Measurements from ENCODE around the gene MTAP. TPM values are rescaled to one million over a fixed set of nuclear protein-coding genes. Genes with fewer than 3 reads are reported as not detected.

Gene MTAP
- total and polyA plus RNA-seq, 12 donors, result 4.9 to 26.2 (median 20.6) TPM

DNA sequence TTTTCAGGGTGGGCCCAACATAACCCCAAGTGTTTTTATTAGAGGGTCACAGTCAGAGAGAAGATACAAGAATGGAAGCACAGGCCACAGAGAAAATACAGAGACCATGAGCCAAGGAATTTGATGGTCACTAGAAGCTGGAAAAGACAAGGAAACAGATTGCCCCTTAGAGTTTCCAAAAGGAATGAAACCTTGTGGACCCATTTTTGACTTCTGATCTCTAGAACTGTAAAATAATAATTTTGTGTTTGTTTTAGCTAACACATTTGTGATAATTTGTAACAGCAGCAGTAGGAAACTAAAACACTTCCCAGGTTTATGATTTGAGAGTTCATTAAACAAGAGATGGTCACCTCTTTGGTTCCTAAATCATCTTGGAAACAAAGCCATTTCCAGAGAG is 169.9 kb downstream of the MTAP start:
- Histone ChIP-seq H3K9me3 (no peaks in the 10 kb centered on the region), H3K27me3 (peaks cover 56 to 100% (median 100%) of the 10 kb centered on the region in 7 donors), H3K4me1 (peaks cover 13 to 46% (median 21%) of the 10 kb centered on the region in 9 donors), H3K27ac (no peak overlapping the region), H3K36me3 (no peaks in the 10 kb centered on the region), H3K4me3 (no peak overlapping the region)
- no peak for ATAC-seq
- no peak for DNase-seq
- intact Hi-C loops (cut with DNase I), result no loop called here
- TF ChIP-seq, protein P1, sequence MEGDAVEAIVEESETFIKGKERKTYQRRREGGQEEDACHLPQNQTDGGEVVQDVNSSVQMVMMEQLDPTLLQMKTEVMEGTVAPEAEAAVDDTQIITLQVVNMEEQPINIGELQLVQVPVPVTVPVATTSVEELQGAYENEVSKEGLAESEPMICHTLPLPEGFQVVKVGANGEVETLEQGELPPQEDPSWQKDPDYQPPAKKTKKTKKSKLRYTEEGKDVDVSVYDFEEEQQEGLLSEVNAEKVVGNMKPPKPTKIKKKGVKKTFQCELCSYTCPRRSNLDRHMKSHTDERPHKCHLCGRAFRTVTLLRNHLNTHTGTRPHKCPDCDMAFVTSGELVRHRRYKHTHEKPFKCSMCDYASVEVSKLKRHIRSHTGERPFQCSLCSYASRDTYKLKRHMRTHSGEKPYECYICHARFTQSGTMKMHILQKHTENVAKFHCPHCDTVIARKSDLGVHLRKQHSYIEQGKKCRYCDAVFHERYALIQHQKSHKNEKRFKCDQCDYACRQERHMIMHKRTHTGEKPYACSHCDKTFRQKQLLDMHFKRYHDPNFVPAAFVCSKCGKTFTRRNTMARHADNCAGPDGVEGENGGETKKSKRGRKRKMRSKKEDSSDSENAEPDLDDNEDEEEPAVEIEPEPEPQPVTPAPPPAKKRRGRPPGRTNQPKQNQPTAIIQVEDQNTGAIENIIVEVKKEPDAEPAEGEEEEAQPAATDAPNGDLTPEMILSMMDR (IDR thresholded peaks at IDR 0.05), result no peak

DNA sequence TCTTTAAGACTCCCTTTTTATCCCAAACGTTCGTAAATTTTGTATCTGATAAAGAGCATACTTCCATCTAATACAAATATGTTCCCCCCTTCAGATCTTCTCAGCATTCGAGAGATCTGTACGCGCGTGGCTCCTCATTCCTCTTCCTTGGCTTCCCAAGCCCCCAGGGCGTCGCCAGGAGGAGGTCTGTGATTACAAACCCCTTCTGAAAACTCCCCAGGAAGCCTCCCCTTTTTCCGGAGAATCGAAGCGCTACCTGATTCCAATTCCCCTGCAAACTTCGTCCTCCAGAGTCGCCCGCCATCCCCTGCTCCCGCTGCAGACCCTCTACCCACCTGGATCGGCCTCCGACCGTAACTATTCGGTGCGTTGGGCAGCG is 171.9 kb downstream of the MTAP start:
- DNase-seq (no peak), ATAC-seq (no peak)
- Histone ChIP-seq H3K4me1 (peaks cover 9 to 33% (median 17%) of the 10 kb centered on the region in 9 donors), H3K9me3 (no peaks in the 10 kb centered on the region), H3K27ac (no peak overlapping the region), H3K36me3 (no peaks in the 10 kb centered on the region), H3K4me3 (peak overlapping the region; percentile 24 to 53 (median 48)), H3K27me3 (peaks cover 36 to 100% (median 100%) of the 10 kb centered on the region in 7 donors)
- WGBS, 2 donors, result 2% methylated on average over 21 of the region's 21 CpGs
- TF ChIP-seq, protein P1 (IDR thresholded peaks at IDR 0.05), result no peak
- intact Hi-C loops (cut with DNase I), result no loop called here

DNA sequence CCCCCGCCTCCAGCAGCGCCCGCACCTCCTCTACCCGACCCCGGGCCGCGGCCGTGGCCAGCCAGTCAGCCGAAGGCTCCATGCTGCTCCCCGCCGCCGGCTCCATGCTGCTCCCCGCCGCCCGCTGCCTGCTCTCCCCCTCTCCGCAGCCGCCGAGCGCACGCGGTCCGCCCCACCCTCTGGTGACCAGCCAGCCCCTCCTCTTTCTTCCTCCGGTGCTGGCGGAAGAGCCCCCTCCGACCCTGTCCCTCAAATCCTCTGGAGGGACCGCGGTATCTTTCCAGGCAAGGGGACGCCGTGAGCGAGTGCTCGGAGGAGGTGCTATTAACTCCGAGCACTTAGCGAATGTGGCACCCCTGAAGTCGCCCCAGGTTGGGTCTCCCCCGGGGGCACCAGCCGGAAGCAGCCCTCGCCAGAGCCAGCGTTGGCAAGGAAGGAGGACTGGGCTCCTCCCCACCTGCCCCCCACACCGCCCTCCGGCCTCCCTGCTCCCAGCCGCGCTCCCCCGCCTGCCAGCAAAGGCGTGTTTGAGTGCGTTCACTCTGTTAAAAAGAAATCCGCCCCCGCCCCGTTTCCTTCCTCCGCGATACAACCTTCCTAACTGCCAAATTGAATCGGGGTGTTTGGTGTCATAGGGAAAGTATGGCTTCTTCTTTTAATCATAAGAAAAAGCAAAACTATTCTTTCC is 172.4 kb downstream of the MTAP start:
- 1% methylated on average over 51 of the region's 51 CpGs for WGBS, 2 donors

DNA sequence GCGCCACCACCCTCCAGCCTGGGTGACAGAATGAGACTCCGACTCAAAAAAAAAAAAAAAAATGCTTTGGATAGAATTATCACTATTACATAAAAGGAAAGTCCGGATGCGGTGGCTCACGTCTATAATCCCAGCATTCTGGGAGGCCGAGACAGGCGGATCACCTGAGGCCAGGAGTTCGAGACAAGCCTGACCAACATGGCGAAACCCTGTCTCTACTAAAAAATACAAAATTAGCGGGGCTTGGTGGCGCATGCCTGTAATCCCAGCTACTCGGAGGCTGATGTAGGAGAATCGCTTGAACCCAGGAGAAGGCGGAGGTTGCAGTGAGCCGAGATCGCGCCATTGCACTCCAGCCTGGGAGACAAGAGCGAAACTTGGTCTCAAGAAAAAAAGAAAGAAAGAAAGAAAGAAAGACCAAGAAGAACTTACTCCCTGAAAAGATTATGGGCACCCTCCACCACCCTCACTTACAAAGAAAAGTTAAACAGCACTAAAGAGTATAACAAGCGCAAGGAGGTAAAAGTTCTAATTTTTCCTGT is 174.0 kb downstream of the MTAP start:
- intact Hi-C loops (cut with DNase I), result no loop called here
- DNase-seq (no peak), ATAC-seq (no peak)
- Histone ChIP-seq H3K4me3 (no peak overlapping the region), H3K4me1 (peaks cover 7 to 22% (median 17%) of the 10 kb centered on the region in 9 donors), H3K36me3 (no peaks in the 10 kb centered on the region), H3K27ac (no peak overlapping the region), H3K27me3 (peaks cover 18 to 98% (median 97%) of the 10 kb centered on the region in 7 donors), H3K9me3 (no peaks in the 10 kb centered on the region)
- 18 to 24% methylated on average over 19 of the region's 19 CpGs for WGBS, 2 donors
- TF ChIP-seq, protein P1 (IDR thresholded peaks at IDR 0.05), result no peak

More for the DNA sequence above, 172.4 kb downstream of the MTAP start:
- H3K4me1 ChIP-seq, result peaks cover 9 to 33% (median 17%) of the 10 kb centered on the region in 9 donors
- H3K27me3 ChIP-seq, result peaks cover 33 to 100% (median 100%) of the 10 kb centered on the region in 7 donors
- H3K36me3 ChIP-seq, result no peaks in the 10 kb centered on the region
- TF ChIP-seq, protein P1 (IDR thresholded peaks at IDR 0.05), result no peak
- no peaks in the 10 kb centered on the region for H3K9me3 ChIP-seq
- ATAC-seq (peak; percentile 46 to 78 (median 66)), DNase-seq (no peak)
- H3K4me3 ChIP-seq, result peak overlapping the region; percentile 24 to 53 (median 48)
- intact Hi-C loops (cut with DNase I), result no loop called here
- no peak overlapping the region for H3K27ac ChIP-seq
